ENCODE data around the gene PIGH.

DNA sequence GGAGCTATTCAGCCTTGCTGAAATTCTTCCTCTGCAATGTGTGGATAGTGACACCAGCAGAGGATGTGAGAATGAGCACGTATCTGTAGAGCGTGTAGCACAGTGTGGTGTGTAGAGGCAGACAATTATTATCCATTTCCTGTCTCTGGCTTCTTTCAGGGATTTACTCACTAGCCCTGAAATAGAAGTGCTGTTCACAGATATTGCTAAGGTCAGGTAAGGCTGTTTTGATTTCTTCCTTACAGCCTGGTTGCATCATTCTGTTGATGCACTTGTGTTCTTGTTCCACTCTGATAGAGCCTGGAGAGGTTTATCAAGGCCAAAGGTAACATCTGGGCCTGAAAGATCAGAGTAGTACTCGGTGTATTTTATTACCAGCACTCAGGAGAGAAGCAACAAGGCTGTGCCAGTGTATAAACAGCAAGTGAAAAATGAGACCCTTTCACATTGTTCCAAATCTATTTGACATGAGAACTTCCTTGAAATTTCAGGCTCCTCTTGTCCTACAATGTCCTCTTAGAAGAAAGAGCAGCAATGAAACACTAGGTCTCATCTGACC, 36.4 kb upstream of the PIGH start:
- TF ChIP-seq POLR2A (IDR thresholded peaks at IDR 0.05), result no peak
- TF ChIP-seq, protein P1, sequence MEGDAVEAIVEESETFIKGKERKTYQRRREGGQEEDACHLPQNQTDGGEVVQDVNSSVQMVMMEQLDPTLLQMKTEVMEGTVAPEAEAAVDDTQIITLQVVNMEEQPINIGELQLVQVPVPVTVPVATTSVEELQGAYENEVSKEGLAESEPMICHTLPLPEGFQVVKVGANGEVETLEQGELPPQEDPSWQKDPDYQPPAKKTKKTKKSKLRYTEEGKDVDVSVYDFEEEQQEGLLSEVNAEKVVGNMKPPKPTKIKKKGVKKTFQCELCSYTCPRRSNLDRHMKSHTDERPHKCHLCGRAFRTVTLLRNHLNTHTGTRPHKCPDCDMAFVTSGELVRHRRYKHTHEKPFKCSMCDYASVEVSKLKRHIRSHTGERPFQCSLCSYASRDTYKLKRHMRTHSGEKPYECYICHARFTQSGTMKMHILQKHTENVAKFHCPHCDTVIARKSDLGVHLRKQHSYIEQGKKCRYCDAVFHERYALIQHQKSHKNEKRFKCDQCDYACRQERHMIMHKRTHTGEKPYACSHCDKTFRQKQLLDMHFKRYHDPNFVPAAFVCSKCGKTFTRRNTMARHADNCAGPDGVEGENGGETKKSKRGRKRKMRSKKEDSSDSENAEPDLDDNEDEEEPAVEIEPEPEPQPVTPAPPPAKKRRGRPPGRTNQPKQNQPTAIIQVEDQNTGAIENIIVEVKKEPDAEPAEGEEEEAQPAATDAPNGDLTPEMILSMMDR (IDR thresholded peaks at IDR 0.05), result no peak
